Ishikawa (cell line): ENCODE data around the gene OPA3.

Experiments
- CREB1 ChIP-seq: IDR thresholded peaks from 2 replicates; pipeline ENCODE4 v1.6.1; 2012; ENCODE audit warnings: low read depth
- EGR1 ChIP-seq: IDR thresholded peaks from 2 replicates; pipeline ENCODE4 v1.6.1; 2012
- EP300 ChIP-seq: IDR thresholded peaks from 2 replicates; pipeline ENCODE4 v1.6.1; 2012; ENCODE audit warnings: borderline replicate concordance
- NFIC ChIP-seq: IDR thresholded peaks from 2 replicates; pipeline ENCODE4 v1.6.1; 2012
- TAF1 ChIP-seq: IDR thresholded peaks from 2 replicates; pipeline ENCODE4 v1.6.1; 2012; ENCODE audit warnings: low read depth, mild to moderate bottlenecking
- TEAD4 ChIP-seq: IDR thresholded peaks from 2 replicates; pipeline ENCODE4 v1.6.1; 2012
- YY1 ChIP-seq: IDR thresholded peaks from 2 replicates; pipeline ENCODE4 v1.6.1; 2012; ENCODE audit warnings: low read depth
- TF ChIP-seq, protein P1 (sequence below): IDR thresholded peaks from 2 replicates; pipeline ENCODE4 v1.6.1; 2012

DNA sequence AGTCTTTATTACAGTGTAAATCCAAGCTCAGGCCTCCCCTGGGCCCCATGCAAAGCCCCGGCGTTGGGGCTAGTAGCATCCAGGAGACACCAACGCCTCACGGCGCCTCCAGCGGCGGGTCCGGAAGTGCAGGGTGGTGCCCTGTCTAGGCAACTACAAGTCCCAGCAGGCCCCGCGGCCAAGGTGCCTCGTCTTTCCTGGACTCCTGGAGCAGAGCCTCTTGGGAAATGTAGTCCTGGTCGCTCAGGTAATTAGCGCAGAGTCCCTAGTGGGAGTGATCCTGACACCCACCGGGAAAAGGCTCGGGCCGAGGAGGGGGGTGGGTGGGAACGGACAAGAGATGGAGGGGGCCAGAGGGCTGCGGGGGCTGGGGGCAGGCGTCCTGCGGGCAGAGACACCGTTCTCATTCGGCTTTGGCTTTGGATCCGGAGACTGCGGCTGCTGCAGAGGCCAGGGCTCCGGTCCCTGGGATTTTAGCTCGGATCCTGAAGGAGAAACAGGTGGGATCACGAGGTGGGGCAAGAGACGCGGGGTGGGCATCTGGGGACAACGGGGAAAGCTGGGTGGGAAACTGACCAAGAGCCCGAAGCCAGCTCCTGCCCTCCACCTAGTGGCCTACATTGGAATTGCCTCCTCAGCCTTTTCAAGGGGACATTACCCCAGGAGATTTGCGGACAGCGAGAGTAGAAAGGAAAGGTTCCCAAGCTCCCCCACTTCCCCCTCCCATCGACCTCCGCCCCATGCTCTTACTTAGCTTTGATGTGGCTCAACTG is 99.1 kb downstream of the OPA3 start:
- TF ChIP-seq TEAD4 (no peak), NFIC (no peak), YY1 (no peak), CREB1 (no peak; the same call in 1 of the 2 replicates), EGR1 (no peak), EP300 (no peak), TAF1 (no peak; the same call in 1 of the 2 replicates)
- TF ChIP-seq, protein P1, sequence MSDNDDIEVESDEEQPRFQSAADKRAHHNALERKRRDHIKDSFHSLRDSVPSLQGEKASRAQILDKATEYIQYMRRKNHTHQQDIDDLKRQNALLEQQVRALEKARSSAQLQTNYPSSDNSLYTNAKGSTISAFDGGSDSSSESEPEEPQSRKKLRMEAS = no peak
